Measurements from ENCODE around the gene NPIPB4. TPM values are rescaled to one million over a fixed set of nuclear protein-coding genes. Genes with fewer than 3 reads are reported as not detected.

The NPIPB4 gene
- total RNA-seq, 1 donor from 2014 or later, result 206 TPM

Other genes starting within 250 kb of the NPIPB4 start
- gene IGSF6, start 205.1 kb downstream of the NPIPB4 start, total RNA-seq, result 0.16 and 0.23 TPM in 2 replicates
- gene OTOA, start 193.8 kb downstream of the NPIPB4 start, total RNA-seq, result 0.11 and 0.14 TPM in 2 replicates
- 238 and 241 TPM in 2 replicates for gene UQCRC2, start 95.6 kb upstream of the NPIPB4 start, total RNA-seq
- not detected in 2 replicates for gene PDZD9, start 143.4 kb upstream of the NPIPB4 start, total RNA-seq
- gene MOSMO, start 150.4 kb upstream of the NPIPB4 start, total RNA-seq, result 10.1 and 12.9 TPM in 2 replicates
- not detected in 2 replicates for gene VWA3A, start 234.8 kb upstream of the NPIPB4 start, total RNA-seq